ENCODE results near the gene SULT1C4. TPM values are rescaled to one million over a fixed set of nuclear protein-coding genes. Genes with fewer than 3 reads are reported as not detected.

The SULT1C4 gene
- polyA plus RNA-seq, 1 donor from 2014 or later = not detected

DNA sequence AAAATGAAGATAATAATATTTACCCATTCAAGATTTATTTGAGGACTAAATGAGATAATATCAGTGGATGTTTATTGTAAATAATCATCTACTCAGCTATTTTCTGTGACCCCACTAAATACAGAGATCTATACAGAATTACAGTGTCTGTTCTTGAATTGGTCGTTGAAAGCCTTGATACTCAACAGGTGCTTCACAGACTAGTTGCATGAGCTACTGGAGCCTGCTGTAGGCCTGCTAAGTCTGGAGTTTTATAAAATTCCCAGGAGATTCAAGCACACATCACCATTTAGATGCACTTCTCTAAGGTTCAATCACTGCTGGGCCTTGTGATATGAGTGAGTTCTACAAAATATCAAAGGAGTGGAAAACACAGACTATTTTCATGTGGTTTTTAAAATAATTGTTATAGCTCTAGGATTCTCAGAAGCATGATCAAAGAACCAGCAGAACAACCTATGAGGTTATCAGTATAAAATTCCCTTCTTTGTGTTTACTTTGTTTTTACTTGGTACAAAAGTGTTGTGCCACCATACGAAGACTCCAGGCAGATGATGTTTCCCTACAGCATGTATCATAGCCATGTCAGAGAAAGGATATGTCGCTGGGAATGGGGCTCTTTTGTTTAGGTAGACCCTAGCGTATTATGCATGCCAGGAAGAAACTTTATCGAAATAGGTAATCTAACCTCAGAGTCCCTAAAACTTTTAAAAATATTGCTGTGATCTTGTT is 7.1 kb downstream of the SULT1C4 start:
- no peaks in the 10 kb centered on the region for H3F3A ChIP-seq (ENCODE audit: insufficient read depth, low read length, poor library complexity, severe bottlenecking)
- no peaks in the 10 kb centered on the region for H3K9me3 ChIP-seq (ENCODE audit: low read length)
- no peaks in the 10 kb centered on the region for H3K9me2 ChIP-seq (ENCODE audit: insufficient read depth, low read length)
- no peak overlapping the region for H3K27ac ChIP-seq (ENCODE audit: low read length)
- no peaks in the 10 kb centered on the region for H4K20me1 ChIP-seq (ENCODE audit: insufficient read depth)
- H3K27me3 ChIP-seq (ENCODE audit: insufficient read depth, low read depth, low read length) = no peaks in the 10 kb centered on the region
- H3K4me3 ChIP-seq (ENCODE audit: low read length) = no peak overlapping the region
- H3K9ac ChIP-seq (ENCODE audit: low read length) = no peak overlapping the region
- TF ChIP-seq RAD21 (conservative IDR thresholded peaks at IDR 0.05) (no peak), SMC3 (conservative IDR thresholded peaks at IDR 0.05; ENCODE audit: poor library complexity) (no peak), POLR2AphosphoS5 (IDR thresholded peaks at IDR 0.05) (no peak), MXI1 (conservative IDR thresholded peaks at IDR 0.05; ENCODE audit: poor library complexity, severe bottlenecking) (no peak), TAF1 (IDR thresholded peaks at IDR 0.05; ENCODE audit: low read depth) (no peak), EP300 (conservative IDR thresholded peaks at IDR 0.05; ENCODE audit: poor library complexity, severe bottlenecking) (no peak), EZH2 (IDR thresholded peaks at IDR 0.05; ENCODE audit: borderline replicate concordance, insufficient read depth, low read length, poor library complexity, severe bottlenecking) (no peak)
- TF ChIP-seq, protein P1, sequence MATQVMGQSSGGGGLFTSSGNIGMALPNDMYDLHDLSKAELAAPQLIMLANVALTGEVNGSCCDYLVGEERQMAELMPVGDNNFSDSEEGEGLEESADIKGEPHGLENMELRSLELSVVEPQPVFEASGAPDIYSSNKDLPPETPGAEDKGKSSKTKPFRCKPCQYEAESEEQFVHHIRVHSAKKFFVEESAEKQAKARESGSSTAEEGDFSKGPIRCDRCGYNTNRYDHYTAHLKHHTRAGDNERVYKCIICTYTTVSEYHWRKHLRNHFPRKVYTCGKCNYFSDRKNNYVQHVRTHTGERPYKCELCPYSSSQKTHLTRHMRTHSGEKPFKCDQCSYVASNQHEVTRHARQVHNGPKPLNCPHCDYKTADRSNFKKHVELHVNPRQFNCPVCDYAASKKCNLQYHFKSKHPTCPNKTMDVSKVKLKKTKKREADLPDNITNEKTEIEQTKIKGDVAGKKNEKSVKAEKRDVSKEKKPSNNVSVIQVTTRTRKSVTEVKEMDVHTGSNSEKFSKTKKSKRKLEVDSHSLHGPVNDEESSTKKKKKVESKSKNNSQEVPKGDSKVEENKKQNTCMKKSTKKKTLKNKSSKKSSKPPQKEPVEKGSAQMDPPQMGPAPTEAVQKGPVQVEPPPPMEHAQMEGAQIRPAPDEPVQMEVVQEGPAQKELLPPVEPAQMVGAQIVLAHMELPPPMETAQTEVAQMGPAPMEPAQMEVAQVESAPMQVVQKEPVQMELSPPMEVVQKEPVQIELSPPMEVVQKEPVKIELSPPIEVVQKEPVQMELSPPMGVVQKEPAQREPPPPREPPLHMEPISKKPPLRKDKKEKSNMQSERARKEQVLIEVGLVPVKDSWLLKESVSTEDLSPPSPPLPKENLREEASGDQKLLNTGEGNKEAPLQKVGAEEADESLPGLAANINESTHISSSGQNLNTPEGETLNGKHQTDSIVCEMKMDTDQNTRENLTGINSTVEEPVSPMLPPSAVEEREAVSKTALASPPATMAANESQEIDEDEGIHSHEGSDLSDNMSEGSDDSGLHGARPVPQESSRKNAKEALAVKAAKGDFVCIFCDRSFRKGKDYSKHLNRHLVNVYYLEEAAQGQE (IDR thresholded peaks at IDR 0.05; ENCODE audit: borderline replicate concordance) = no peak
- TF ChIP-seq, protein P2, sequence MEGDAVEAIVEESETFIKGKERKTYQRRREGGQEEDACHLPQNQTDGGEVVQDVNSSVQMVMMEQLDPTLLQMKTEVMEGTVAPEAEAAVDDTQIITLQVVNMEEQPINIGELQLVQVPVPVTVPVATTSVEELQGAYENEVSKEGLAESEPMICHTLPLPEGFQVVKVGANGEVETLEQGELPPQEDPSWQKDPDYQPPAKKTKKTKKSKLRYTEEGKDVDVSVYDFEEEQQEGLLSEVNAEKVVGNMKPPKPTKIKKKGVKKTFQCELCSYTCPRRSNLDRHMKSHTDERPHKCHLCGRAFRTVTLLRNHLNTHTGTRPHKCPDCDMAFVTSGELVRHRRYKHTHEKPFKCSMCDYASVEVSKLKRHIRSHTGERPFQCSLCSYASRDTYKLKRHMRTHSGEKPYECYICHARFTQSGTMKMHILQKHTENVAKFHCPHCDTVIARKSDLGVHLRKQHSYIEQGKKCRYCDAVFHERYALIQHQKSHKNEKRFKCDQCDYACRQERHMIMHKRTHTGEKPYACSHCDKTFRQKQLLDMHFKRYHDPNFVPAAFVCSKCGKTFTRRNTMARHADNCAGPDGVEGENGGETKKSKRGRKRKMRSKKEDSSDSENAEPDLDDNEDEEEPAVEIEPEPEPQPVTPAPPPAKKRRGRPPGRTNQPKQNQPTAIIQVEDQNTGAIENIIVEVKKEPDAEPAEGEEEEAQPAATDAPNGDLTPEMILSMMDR (IDR thresholded peaks at IDR 0.05; ENCODE audit: poor library complexity, severe bottlenecking) = no peak
- no peak overlapping the region for H2AFZ ChIP-seq (ENCODE audit: low read depth, low read length)
- H3K36me3 ChIP-seq (ENCODE audit: insufficient read depth, low read length) = no peaks in the 10 kb centered on the region
- H3K79me2 ChIP-seq (replicated peaks; ENCODE audit: insufficient read depth, low read length) = no peaks in the 10 kb centered on the region
- no peak overlapping the region for H3K4me2 ChIP-seq (ENCODE audit: low read length)

DNA sequence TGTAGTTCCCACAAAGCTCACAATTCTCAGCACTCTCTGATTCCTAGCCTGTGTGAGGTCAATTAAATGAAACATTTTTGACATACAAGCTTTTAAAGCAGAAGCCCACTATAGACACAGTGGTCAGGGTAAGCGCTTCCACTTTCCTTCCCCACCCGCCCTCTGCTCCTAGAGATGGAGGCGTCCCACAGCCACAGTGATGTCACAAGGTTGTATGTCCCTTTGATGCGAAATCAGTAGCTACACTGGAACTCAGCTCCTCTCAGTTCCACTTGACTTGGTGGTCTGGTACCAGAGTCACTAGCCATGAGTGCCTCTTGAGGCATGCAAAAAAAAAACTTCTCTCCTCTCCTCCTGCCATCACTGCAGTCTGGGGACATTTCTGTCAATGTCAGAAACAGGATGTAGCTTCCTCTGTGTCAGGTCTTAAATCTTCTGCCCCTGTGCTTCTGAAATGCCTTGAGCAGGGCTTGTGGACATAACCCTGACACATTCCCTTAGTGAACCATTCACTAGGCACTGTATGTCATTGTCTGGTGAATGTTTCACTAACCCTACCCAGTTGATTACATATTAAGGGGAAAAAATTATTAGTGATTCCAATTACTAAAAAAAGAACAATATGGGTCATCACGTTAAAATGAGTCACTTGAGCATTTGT is 7.8 kb downstream of the SULT1C4 start:
- no peaks in the 10 kb centered on the region for H3K9me2 ChIP-seq (ENCODE audit: insufficient read depth, low read length)
- H3K36me3 ChIP-seq (ENCODE audit: insufficient read depth, low read length) = no peaks in the 10 kb centered on the region
- H3F3A ChIP-seq (ENCODE audit: insufficient read depth, low read length, poor library complexity, severe bottlenecking) = no peaks in the 10 kb centered on the region
- no peak for TF ChIP-seq EZH2 (IDR thresholded peaks at IDR 0.05; ENCODE audit: borderline replicate concordance, insufficient read depth, low read length, poor library complexity, severe bottlenecking)
- TF ChIP-seq POLR2AphosphoS5 (IDR thresholded peaks at IDR 0.05) = no peak
- TF ChIP-seq, protein P1 (IDR thresholded peaks at IDR 0.05; ENCODE audit: borderline replicate concordance) = no peak
- no peak for TF ChIP-seq RAD21 (conservative IDR thresholded peaks at IDR 0.05)
- TF ChIP-seq TAF1 (IDR thresholded peaks at IDR 0.05; ENCODE audit: low read depth) = no peak
- TF ChIP-seq, protein P2 (IDR thresholded peaks at IDR 0.05; ENCODE audit: poor library complexity, severe bottlenecking) = no peak
- no peak for TF ChIP-seq MXI1 (conservative IDR thresholded peaks at IDR 0.05; ENCODE audit: poor library complexity, severe bottlenecking)
- no peak for TF ChIP-seq SMC3 (conservative IDR thresholded peaks at IDR 0.05; ENCODE audit: poor library complexity)
- TF ChIP-seq EP300 (conservative IDR thresholded peaks at IDR 0.05; ENCODE audit: poor library complexity, severe bottlenecking) = no peak
- no peak overlapping the region for H3K27ac ChIP-seq (ENCODE audit: low read length)
- no peaks in the 10 kb centered on the region for H3K27me3 ChIP-seq (ENCODE audit: insufficient read depth, low read depth, low read length)
- H3K4me2 ChIP-seq (ENCODE audit: low read length) = no peak overlapping the region
- H3K79me2 ChIP-seq (replicated peaks; ENCODE audit: insufficient read depth, low read length) = no peaks in the 10 kb centered on the region
- H4K20me1 ChIP-seq (ENCODE audit: insufficient read depth) = no peaks in the 10 kb centered on the region
- no peak overlapping the region for H3K4me3 ChIP-seq (ENCODE audit: low read length)
- no peaks in the 10 kb centered on the region for H3K9me3 ChIP-seq (ENCODE audit: low read length)
- no peak overlapping the region for H3K9ac ChIP-seq (ENCODE audit: low read length)
- H2AFZ ChIP-seq (ENCODE audit: low read depth, low read length) = no peak overlapping the region

All from neural cell (in vitro differentiated cells).